ENCODE measurements around the gene RUSC2.
"Not testable (repeated sequence)": the region's sequence is repeated elsewhere in the genome, so short reads cannot be mapped to it uniquely, and the experiment has no call there.

Gene RUSC2

DNA sequence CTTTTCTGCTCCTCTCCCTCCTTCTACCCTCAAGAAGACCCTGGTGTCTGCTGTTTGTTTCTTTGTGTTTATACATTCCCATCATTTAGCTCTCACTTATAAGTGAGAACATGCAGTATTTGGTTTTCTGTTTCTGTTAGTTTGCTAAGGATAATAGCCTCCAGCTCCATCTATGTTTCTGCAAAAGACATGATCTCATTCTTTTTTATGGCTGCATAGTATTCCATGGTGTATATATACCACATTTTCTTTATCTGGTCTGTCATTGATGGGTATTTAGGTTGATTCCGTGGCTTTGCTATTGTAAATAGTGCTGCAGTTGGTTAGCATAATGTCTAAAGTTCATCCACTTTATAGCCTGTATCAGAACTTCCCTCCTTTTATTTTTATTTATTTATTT is 3.2 kb downstream of the RUSC2 start:
- not testable (repeated sequence) for H3K4me3 ChIP-seq (ENCODE audit: low read depth, low read length)

DNA sequence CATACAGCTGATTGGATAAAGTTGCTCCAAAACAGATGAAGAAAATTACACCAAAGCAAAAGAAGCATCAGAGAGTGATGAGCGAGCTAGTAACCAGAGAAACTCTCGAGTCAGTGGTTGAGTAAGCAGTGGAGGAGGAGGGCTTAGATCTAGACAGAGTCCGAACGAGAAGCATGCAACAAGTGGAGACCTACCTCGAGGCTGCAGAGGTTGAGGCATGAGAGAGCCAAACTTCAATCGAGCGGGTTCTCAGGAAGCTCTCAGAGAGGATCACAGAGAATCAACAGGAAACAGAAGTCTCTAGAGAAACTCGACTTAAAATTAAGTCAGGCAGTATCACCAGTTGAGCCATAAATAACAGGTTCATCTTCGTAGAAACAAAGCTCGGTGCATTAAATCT is 6.1 kb downstream of the RUSC2 start:
- H3K4me3 ChIP-seq (ENCODE audit: low read depth, low read length), result no peak overlapping the region

DNA sequence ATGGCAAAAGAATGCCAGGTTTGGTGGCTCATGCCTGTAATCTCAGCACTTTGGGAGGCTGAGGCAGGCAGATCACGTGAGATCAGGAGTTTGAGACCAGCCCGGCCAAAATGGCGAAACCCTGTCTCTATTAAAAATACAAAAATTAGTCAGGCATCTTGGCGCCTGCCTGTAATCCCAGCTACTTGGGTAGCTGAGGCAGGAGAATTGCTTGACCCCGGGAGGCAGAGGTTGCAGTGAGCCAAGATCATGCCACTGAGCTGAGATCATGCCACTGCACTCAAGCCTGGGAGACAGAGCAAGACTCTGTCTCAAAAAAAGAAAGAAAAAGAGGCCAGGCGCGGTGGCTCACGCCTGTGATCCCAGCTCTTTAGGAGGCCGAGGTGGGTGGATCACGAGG is 8.3 kb downstream of the RUSC2 start:
- not testable (repeated sequence) for H3K4me3 ChIP-seq (ENCODE audit: low read depth, low read length)

DNA sequence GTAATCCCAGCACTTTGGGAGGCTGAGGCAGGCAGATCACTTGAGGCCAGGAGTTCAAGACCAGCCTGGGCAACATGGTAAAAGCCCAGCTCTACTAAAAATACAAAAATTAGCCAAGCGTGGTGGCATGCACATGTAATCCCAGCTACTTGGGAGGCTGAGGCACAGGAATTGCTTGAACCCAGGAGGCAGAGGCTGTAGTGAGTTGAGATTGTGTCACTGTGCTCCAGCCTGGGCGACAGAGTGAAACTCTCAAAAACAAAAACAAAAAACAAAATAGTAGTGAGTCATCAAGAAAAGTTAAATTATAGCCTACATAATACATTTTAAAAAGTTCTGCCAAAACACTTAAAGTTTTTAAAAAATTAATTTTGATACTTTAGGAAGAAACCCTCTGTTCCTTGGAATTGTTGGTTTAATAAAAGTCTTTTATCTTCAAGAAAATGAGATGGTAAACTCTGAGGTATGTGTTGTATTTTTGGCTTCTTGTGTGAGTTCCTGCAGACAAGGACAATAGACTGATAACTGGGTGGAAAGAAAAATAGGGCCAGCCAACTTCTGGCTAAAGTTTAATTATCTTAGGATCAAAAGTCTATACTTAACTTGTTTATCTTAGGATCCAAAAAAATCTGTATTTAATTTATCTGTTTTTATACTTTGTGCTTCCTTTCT is 9.3 kb downstream of the RUSC2 start:
- H3K4me3 ChIP-seq (ENCODE audit: low read depth, low read length), result no peak overlapping the region

DNA sequence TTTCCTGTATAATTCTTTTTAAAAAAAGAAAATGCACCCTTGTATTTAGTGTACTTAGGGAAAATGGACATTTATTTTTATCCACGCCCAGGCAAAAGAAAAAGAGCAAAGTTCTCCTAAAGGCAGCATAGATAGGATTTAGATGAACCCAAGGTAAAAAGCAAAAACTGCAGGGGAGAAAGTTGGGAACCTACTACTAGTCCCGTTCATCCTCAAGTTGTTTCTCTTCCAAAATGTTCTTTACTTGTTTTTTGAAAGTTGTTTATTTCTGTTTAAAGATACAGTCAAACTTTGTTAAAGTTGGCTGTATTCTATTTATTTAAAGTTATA is 9.8 kb downstream of the RUSC2 start:
- H3K4me3 ChIP-seq (ENCODE audit: low read depth, low read length), result no peak overlapping the region

DNA sequence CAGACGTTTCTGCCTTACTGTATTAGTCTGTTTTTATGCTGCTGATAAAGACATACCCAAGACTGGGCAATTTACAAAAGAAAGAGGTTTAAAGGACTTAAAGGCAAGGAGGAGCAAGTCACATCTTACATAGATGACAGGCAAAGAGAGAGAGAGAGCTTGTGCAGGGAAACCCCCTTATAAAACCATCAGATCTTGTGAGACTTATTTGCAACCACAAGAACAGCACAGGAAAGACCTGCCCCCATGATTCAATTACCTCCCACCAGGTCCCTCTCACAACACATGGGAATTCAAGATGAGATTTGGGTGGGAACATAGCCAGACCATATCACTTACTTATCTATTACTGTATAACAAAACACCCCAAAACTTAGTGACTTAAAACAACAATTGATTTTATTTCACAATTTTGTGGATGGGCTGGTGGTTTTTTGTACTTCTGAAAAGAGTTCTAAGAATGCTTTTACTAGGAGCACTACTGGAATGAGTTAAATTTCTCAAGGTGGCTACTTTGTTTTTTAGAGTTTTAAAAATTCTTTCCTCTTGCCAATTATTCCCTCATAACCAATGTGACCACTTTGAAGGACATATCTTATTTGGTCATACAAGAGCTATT is 10.3 kb downstream of the RUSC2 start:
- H3K4me3 ChIP-seq (ENCODE audit: low read depth, low read length), result no peak overlapping the region

DNA sequence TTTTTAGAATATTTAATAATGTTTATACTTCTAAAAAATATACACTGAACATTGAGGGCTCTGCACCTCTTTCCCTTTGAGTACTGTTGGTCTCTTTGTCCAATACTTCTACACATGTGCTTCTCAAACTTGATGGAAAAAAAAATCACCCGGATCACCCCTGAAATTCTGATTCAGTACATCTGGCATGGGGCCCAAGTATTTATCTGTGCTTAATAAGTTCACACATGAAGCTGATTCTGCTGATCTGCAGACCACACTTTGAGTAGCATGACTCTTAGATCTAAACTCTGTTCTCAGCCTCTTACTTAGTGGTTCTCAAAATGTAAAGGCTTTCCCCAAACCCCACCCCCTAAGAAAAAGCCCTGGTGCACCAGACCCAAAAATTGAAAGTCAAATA is 12.0 kb downstream of the RUSC2 start:
- H3K4me3 ChIP-seq (ENCODE audit: low read depth, low read length), result no peak overlapping the region

DNA sequence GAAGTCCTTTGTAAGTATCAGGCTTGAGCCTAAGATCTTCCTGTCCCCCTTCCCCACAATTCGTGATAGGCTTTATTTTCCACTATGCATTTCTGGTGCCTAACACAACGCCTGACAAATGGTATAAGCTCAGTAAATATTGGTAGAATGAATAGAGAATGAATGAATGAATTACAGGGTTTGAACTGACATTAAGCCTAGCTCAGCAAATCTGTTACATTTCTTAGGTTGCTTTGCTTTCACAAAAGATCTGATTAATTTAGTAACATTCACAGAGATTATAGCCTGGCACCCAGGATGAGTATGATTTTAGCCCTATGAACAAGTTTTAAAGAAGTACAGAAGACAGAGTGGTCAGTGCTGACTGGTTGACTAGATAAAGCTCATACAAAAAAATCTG is 16.4 kb downstream of the RUSC2 start:
- no peak overlapping the region for H3K4me3 ChIP-seq (ENCODE audit: low read depth, low read length)

DNA sequence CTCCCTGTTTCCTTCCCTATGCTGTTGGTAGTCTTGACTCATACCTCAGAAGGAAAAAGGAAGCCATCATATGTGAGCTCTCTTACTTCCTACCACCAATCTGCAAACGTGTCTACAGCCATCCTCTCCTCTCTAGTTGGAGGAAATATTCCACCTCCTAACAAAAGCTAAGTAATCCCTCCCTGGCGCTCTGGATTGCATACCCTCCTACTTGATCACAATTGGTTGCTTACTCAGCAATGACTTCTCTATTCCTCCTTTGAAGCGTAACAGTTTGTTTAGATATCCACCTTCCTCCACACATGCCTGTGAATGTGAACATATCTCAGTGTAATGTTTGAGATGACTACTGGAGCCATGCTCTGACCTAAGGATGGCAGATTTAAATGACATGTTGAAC is 18.2 kb downstream of the RUSC2 start:
- no peak overlapping the region for H3K4me3 ChIP-seq (ENCODE audit: low read depth, low read length)

DNA sequence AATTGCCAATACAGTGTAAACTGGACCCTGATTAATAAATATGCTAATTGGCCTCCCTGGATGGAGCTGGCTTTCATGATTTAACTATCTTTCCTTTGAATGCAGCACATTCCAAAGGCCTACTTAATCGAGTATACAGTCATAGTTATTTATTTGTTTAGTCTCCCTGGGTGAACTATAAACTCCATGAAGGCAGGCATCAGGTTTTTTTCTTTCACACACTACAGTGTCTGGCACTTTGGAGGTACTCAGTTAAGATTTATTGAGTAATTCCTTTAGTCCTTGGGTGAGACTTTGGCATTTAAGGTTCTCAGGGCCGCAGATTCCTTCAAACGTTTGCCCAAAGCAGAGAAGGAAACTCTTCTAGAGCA is 20.5 kb downstream of the RUSC2 start:
- H3K4me3 ChIP-seq (ENCODE audit: low read depth, low read length), result no peak overlapping the region

DNA sequence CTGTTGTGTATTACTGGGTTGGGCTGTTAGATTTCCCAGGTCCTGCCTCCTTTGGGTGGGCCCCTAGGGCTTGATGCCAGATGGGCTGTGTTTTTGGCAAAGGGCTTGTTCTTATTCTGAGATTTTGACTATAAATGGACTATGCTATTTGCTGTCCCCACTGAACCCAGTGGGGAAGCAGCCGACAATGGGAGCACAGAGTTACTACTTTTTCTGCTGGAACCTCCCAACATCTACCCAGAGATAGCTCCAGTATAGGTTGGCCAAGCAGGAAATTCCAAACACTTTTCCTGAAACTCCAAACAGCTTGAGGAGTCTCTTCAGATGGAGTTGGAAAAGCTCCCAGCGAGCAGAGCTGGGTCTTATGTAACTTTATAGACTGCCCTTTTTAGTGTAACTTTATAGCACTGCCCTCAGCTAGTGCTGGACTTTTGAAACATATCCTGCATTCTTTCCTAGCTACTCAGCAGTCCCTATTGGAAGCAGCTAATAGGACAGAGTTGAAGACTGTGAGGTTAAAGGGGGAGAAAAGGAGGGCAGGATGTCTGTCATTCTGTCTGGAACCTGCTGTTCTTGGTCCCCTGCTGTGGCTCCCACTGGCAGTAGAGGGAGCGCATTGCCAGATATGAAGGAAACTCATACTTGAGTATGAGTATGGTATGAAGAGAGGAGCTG is 21.0 kb downstream of the RUSC2 start:
- H3K4me3 ChIP-seq (ENCODE audit: low read depth, low read length), result no peak overlapping the region

DNA sequence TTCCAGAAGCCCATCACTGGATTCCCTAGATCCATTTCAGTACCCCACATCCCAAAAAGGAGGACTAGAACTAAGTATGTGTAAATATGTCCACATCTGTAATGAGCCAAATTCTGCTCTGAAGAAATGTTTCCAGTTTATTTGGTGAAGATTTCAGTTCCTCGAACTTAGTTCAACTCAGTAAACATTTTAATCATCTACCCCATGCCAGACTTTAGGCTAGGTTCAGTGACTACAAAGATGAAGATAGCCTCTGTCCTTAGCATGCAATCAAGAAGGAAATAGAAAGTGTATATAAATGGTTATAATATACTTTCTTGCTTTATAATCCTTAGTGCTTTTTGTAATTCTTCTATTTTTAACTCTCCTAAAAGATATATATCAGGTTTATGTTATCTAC is 21.5 kb downstream of the RUSC2 start:
- H3K4me3 ChIP-seq (ENCODE audit: low read depth, low read length), result no peak overlapping the region

DNA sequence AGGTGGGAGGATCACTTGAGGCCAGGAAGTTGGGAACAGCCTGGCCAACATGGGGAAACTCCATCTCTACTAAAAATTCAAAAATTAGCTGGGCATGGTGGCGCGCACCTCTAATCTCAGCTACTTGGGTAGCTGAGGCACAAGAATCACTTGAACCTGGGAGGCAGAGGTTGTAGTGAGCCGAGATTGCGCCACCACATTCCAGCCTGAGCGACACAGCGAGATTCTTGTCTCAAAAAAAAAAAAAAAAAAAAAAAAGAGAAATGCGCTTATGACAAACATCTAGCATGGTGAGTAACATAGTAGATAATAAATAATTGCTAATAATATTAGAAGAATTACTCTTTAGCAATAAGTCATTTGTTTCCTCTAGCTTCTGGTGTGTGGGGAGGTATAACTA is 25.9 kb downstream of the RUSC2 start:
- H3K4me3 ChIP-seq (ENCODE audit: low read depth, low read length), result no peak overlapping the region

DNA sequence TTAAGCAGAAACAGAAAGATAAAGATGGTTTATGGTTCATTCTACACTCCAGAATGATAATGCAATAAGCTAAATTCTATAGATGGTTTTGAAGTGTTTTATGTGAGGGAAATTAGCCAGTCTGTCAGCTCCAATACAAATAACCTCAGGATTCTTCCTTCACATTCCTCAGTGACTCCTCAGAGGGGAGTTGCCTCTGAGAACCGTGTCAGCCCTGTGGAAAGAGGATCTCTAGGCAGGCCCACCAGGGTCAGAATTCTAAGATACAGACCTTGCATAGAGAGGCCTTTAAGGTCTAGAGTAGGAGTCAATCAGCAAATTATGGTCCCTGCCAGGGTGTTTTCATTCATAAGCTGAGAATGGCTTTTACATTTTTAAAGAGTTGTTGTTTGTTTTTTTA is 26.6 kb downstream of the RUSC2 start:
- H3K4me3 ChIP-seq (ENCODE audit: low read depth, low read length), result no peak overlapping the region

DNA sequence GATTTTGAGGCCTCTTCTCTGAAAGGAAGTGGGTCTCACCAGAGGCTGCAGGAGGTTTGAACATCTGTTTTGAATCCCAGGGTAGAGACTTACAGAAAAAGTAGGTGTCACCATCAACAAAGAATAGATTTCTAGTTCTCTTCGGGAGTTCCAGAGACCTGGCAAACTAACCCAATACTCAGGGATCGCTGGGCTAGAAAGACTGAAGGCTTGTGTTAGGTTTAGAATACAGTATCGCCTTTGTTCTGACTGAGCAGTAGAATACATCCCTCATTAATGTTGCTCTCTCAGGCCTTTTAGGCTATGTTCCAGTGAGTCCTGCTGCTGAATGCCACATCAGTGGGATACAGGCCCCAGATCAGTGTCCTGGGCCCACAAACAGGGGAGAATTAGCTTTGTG is 27.2 kb downstream of the RUSC2 start:
- H3K4me3 ChIP-seq (ENCODE audit: low read depth, low read length), result no peak overlapping the region

DNA sequence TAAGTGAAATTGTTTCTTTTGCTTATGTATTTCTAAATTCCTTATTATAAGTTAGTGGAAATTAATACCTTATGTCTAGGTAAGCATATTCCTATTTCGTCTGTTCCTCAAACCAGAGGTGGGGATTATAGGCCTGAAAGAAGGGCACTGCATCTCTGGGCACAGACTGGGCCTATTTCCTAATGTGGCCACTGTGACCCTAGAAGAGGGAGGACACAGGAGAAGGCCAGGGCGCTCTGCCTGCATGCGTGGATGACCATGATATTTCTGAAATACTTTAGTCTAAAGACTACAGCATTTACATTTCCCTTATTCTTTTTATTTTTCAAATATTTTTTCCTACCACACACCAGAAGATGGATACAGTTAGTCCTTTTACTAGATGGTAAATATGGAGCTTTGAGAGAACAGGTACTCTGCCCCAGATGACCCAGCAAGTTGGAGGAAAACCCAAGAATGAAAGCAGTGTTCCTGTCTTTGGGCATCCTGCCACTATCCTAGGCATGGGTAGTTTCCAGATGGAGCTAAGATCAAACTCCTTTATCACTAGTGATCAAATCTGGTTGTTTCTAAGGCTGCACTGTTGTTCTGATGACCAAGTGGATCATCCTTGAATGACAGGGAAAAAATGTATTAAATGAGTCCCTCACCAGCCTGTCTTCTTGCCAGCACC is 27.8 kb downstream of the RUSC2 start:
- H3K4me3 ChIP-seq (ENCODE audit: low read depth, low read length), result no peak overlapping the region

DNA sequence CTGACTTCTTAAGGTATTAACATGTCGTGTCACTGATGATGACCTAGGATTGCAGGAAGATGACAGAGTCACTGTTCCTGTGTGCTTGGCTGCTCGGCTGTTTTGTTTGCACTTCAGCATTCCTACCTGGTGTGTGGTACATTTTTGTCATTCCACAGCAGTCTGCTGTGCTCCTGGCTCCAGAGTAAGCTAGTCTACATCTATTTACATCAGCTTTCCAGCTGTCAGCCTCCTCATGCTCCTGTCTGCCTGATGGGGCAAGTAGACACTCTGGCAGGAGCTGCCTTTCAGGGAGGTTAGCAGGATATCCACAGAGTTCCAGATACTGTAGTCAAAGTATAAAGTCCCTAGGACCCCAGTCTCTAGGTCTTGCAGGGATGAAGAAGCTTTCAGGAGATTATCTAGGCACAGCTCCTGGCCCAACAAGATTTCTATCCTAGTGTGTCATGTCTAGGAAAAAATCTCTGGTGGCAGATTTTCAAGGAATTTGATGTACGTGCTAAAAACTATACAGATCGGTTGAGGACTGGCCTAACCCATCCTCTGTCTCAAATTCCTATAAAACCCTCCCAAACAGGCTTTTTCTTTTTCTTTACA is 28.4 kb downstream of the RUSC2 start:
- no peak overlapping the region for H3K4me3 ChIP-seq (ENCODE audit: low read depth, low read length)

DNA sequence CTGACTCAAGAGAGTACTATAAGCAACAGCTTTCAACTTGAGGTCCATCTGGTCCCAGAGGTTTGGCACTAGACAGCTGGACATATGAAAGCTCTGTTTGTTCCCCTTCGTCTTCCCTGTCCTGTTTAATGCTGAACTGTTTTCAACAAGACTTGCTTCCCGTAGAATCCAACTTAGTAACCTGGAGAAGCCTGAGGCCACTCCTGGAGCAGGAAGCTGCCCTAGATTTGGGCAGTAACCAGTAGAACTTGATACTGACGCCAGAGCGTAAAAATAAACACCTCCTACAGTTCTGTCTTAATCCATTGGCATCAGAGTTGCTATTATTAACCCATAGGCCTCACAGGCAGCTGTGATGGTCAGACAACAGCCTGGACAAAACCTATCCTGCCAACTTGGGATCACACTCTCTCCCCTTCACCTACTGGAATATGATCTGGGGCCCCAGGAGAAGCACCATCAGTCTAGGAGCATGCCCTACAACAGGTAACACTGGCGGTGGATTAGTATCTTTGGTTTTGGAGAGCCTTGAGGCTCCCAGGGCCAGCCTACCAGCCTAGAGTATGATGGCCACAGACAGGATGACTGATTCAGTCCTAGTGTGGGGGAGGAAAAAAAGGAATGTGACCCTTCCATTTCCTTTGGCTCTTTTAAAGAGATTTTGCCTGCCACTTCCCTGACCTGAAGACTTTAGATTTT is 29.2 kb downstream of the RUSC2 start:
- no peak overlapping the region for H3K4me3 ChIP-seq (ENCODE audit: low read depth, low read length)

DNA sequence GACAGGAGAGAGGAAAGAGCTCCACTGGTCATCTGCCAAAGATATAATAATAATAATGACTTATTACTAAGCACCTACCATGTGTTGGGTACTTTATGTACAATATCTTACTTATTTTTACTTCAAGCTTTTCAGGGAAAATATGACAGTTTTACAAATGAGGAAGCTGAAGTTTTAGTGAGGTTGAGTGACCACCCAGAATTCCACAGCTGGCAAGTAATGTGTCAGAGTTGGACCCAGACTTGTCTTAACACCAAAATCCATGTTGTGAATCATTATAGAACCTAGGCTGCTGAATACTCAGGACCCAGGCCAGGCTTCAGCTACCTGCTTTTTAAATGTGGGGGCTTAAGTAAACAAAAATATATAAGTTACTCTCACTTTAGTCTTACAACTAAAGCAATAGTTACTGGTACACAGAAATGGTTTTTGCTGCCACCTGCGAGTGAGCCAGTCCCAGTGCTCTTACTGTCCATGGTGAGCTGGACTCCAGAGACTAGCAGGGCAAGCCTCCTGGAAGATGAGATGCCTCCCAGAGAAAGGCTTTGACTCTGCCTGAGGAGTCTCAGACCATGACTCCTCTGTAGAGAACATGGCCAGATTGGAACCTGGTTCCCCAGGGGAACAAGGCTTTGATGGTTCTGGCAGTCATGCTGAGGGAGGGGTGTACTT is 29.9 kb downstream of the RUSC2 start:
- H3K4me3 ChIP-seq (ENCODE audit: low read depth, low read length), result no peak overlapping the region

DNA sequence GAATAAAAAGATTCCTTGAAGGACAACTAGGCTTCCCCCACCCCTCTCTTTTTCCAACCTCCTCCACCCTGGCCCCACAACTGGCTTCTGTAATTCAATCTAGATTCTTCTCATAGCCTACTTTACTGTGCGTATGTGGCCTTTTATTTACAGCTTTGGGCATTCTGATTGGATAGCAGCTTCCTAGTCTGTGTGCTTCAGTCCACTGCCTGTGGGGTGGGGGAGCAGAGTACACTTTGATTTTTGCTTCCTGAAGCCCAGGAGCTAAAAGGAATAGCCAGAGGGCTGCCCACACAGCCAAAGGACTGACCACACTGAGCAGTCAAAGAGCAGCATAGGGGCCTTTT is 30.4 kb downstream of the RUSC2 start:
- no peak overlapping the region for H3K4me3 ChIP-seq (ENCODE audit: low read depth, low read length)

DNA sequence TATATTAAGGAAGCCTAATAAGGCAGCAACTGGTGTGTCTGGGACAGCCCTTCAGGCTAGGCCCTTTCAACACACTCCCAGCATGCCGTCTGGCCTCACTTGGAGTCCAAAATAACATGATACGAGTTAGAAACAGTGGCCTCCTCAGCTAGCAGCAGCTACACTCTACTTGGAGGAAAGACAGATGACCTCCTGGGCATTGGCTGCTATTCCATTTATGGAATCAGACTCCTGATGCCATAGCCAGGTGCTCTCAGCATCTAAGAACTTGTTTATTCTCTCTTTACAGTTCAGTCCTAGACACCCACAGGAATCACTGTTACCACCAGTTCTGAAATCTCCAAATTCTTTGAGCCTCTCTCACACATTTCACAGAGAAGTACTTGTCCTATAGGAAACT is 31.8 kb downstream of the RUSC2 start:
- H3K4me3 ChIP-seq (ENCODE audit: low read depth, low read length), result no peak overlapping the region
